Kidney (tissue), 14 donors: Measurements from ENCODE around the gene BOD1. TPM values are rescaled to one million over a fixed set of nuclear protein-coding genes. Genes with fewer than 3 reads are reported as not detected.

Source experiments
- DNase-seq, 5 donors: peaks; one replicate each; pipeline ENCODE4 v3.0.0-alpha.2; 2013 to 2020
- FAIRE-seq: peaks from 2 replicates; lab custom pipeline; 2012; peaks lifted over from hg19 to GRCh38; lab: Jason Lieb, UNC
- H3K27ac ChIP-seq, 2 donors: one replicate each; pipeline ENCODE4 v1.7.0; 2013; ENCODE audit warnings: low read depth in 2 of 2, low read length in 2 of 2, inconsistent platforms in 1 of 2
- H3K27me3 ChIP-seq: one replicate; pipeline ENCODE4 v1.7.1; 2013; ENCODE audit warnings: low read length, inconsistent platforms; ENCODE audit not compliant: control insufficient read depth, insufficient read depth
- H3K36me3 ChIP-seq, 3 donors: one replicate each; pipeline versions ENCODE4 v1.7.0 to v1.7.1; 2013; ENCODE audit warnings: low read length in 3 of 3, control low read depth in 1 of 3, inconsistent platforms in 1 of 3; ENCODE audit not compliant: insufficient read depth in 3 of 3, control insufficient read depth in 2 of 3
- H3K4me1 ChIP-seq, 3 donors: one replicate each; pipeline versions ENCODE4 v1.7.0 to v1.7.1; 2013; ENCODE audit warnings: low read length in 3 of 3, inconsistent platforms in 1 of 3, low read depth in 1 of 3; ENCODE audit not compliant: control insufficient read depth in 2 of 3, insufficient read depth in 2 of 3
- H3K4me3 ChIP-seq, 3 donors: one replicate each; pipeline versions ENCODE4 v1.7.0 to v1.8.1; 2013; ENCODE audit warnings: low read length in 3 of 3, control low read depth in 1 of 3, inconsistent platforms in 1 of 3
- H3K9ac ChIP-seq, 3 donors: one replicate each; pipeline versions ENCODE4 v1.7.0 to v1.7.1; 2013; ENCODE audit warnings: low read length in 3 of 3, control low read depth in 1 of 3, inconsistent platforms in 1 of 3
- H3K9me3 ChIP-seq, 3 donors: one replicate each; pipeline versions ENCODE4 v1.7.0 to v1.7.1; 2013; ENCODE audit warnings: low read length in 3 of 3, control low read depth in 1 of 3, inconsistent platforms in 1 of 3; ENCODE audit not compliant: control insufficient read depth in 2 of 3, insufficient read depth in 1 of 3
- CTCF ChIP-seq: IDR thresholded peaks from 3 replicates; pipeline ENCODE4 v1.5.1; 2012; ENCODE audit warnings: mild to moderate bottlenecking, moderate library complexity, borderline replicate concordance; ENCODE audit not compliant: insufficient read depth; ENCODE audit errors: extremely low read depth
- intact Hi-C: fragments of 100-400 bp; cut with DNase I; formaldehyde crosslinking; loops from one replicate; pipeline ENCODE4 v1.11.1; 2022
- polyA plus RNA-seq: library from polyadenylated mRNA; stranded (reverse); fragments of 350-450 nt; fragmentation: Illumina TruSeq; extraction: RNeasy Lipid Tissue Mini Kit (QIAGEN cat#74804); gene quantifications from one replicate; pipeline ENCODE4 v1.2.3, GENCODE V29; 2014; ENCODE audit warnings: low read depth, low replicate concordance; ENCODE audit not compliant: insufficient read depth
- total RNA-seq: library from RNA; stranded (reverse); fragmentation: NEBNext Ultra II Directional; extraction: Animal tissue kit (Norgen Biotek cat#: 25700); gene quantifications from one replicate; pipeline ENCODE4 v1.2.1, GENCODE V29; 2021
- donor health status: control.
- donor health status: control.
- donor health status: control.
- donor health status: control.
- donor health status: control.
- donor health status: DM: yes; HTN: yes; CAD: no.
- donor health status: Normal renal cell carcinoma (clear cell type).

The BOD1 gene
- total and polyA plus RNA-seq, 2 donors from 2014 or later, result 32.5 to 43.6 TPM

GRCh38 chr5:173625673-173626504 lies 9.4 kb upstream of the BOD1 start:
- DNase-seq (peak in 1 of 5 donors; percentile 33), FAIRE-seq (no peak)
- peaks cover 0 to 25% (median 14%) of the 10 kb centered on the region in 3 donors for H3K4me1 ChIP-seq
- peak overlapping the region in 1 of 2 donors; percentile 26 for H3K27ac ChIP-seq
- H3K4me3 ChIP-seq, result no peak overlapping the region
- intact Hi-C loops, result no loop called here
- H3K9ac ChIP-seq, result no peak overlapping the region
- H3K27me3 ChIP-seq, result no peaks in the 10 kb centered on the region
- TF ChIP-seq CTCF, result no peak
- no peaks in the 10 kb centered on the region for H3K9me3 ChIP-seq
- H3K36me3 ChIP-seq, result no peaks in the 10 kb centered on the region

DNA sequence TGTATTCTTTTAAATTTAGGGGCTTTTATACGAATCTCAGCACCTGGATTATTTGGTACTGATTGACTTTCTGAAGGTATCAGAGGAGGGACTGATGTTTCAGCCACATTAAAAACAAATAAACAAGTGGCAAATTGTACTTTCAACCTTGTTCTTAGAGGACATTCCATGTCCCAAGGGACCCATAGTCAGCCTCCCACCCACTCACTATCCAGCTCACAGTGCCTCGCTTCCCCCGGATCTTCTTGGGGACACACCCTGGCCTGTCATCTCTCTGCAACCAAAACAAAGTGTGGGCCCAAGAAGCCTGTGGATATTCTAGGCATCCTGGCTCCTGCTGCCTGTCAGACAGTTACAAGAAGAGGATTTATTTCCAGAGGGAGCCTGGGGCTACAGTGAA lies 8.8 kb upstream of the BOD1 start:
- Histone ChIP-seq H3K9ac (no peak overlapping the region), H3K27me3 (no peaks in the 10 kb centered on the region), H3K9me3 (no peaks in the 10 kb centered on the region), H3K27ac (peak overlapping the region in 1 of 2 donors; percentile 26), H3K4me1 (peaks cover 0 to 22% (median 11%) of the 10 kb centered on the region in 3 donors), H3K4me3 (no peak overlapping the region), H3K36me3 (no peaks in the 10 kb centered on the region)
- no peak for TF ChIP-seq CTCF
- DNase-seq, result no peak
- no peak for FAIRE-seq
- intact Hi-C loops, result no loop called here

DNA sequence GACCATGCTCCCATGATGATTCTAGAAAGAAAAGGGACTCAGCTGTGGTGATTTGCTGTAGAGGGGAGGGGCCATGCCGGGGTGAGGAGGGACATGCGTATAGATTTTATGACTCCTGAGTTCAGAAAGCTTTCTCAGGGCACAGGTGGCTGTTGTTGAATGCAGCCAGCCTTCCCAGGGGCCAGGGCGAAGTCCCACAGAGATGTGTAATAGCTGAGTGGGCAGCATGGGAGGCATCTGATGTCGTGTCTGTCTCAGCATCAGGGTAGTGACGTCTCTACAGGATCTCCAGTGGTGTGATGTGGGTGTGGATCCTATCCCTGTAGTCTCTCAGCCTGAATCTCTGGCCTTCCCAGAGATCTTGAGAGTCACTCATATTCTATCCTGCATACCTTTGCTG lies 7.8 kb upstream of the BOD1 start:
- Histone ChIP-seq H3K9ac (no peak overlapping the region), H3K27me3 (no peaks in the 10 kb centered on the region), H3K36me3 (no peaks in the 10 kb centered on the region), H3K27ac (no peak overlapping the region), H3K4me1 (peaks cover 0 to 22% (median 11%) of the 10 kb centered on the region in 3 donors), H3K9me3 (no peaks in the 10 kb centered on the region), H3K4me3 (no peak overlapping the region)
- peak in 2 of 5 donors; percentile 32 to 35 for DNase-seq
- no peak for TF ChIP-seq CTCF
- intact Hi-C loops, result loop anchor here (5.0 kb wide), 1 partner anchor 343 kb away; no protein-coding TSS in a partner anchor
- no peak for FAIRE-seq
